HepG2 (cell line): ENCODE results near the gene AHSG. TPM values are rescaled to one million over a fixed set of nuclear protein-coding genes. Genes with fewer than 3 reads are reported as not detected.
A peak's percentile ranks its signal among the peaks of the same experiment; 100 is the strongest.

Experiments used
- ATF3 ChIP-seq: sonication (generic); formaldehyde crosslinking; IDR thresholded peaks from 2 replicates; pipeline ENCODE4 v1.4.0; 2020; ENCODE audit warnings: missing genetic modification reagents
- KAT8 ChIP-seq: IDR thresholded peaks from 2 replicates; pipeline ENCODE4 v1.6.1; 2016; ENCODE audit warnings: missing genetic modification reagents, missing compliant biosample characterization
- KDM2A ChIP-seq: sonication (generic); formaldehyde crosslinking; IDR thresholded peaks from 2 replicates; pipeline ENCODE4 v1.4.0; 2020; ENCODE audit warnings: low read depth, missing genetic modification reagents, borderline replicate concordance
- MLLT10 ChIP-seq: sonication (generic); formaldehyde crosslinking; IDR thresholded peaks from 2 replicates; pipeline ENCODE4 v1.4.0; 2020; ENCODE audit warnings: missing genetic modification reagents
- SNAPC2 ChIP-seq: sonication (generic); formaldehyde crosslinking; IDR thresholded peaks from 2 replicates; pipeline ENCODE4 v1.8.1; 2022; ENCODE audit warnings: mild to moderate bottlenecking, missing genetic modification reagents
- SOX13 ChIP-seq, 3 experiments: fragments of 450-650 bp in 1 of 3; sonication (generic) in 1 of 3; formaldehyde crosslinking in 1 of 3; IDR thresholded peaks in 2 of 3; conservative IDR thresholded peaks in 1 of 3; 2 replicates each; pipeline versions ENCODE4 v1.5.0 to v1.6.1; 2016 to 2020; ENCODE audit warnings: antibody characterized with exemption in 1 of 3, mild to moderate bottlenecking in 1 of 3, missing compliant biosample characterization in 1 of 3, missing genetic modification reagents in 1 of 3, moderate library complexity in 1 of 3
- TBP ChIP-seq: sonication (generic); formaldehyde crosslinking; IDR thresholded peaks from 2 replicates; pipeline ENCODE4 v1.5.0; 2020; ENCODE audit warnings: missing genetic modification reagents
- TFDP2 ChIP-seq: sonication (generic); formaldehyde crosslinking; IDR thresholded peaks from 2 replicates; pipeline ENCODE4 v1.4.0; 2020; ENCODE audit warnings: missing genetic modification reagents
- ZBTB33 ChIP-seq: sonication (generic); formaldehyde crosslinking; IDR thresholded peaks from 2 replicates; pipeline ENCODE4 v1.4.0; 2020; ENCODE audit warnings: missing genetic modification reagents
- ZFY ChIP-seq: sonication (generic); formaldehyde crosslinking; IDR thresholded peaks from 2 replicates; pipeline ENCODE4 v1.4.0; 2020; ENCODE audit warnings: missing genetic modification reagents
- ZKSCAN5 ChIP-seq: sonication (generic); formaldehyde crosslinking; IDR thresholded peaks from 2 replicates; pipeline ENCODE4 v1.5.1; 2020; ENCODE audit warnings: mild to moderate bottlenecking, missing genetic modification reagents
- ZNF263 ChIP-seq: sonication (generic); formaldehyde crosslinking; IDR thresholded peaks from 2 replicates; pipeline ENCODE4 v1.4.0; 2020; ENCODE audit warnings: missing genetic modification reagents
- ZNF3 ChIP-seq: IDR thresholded peaks from 2 replicates; pipeline ENCODE4 v1.7.0; 2017; ENCODE audit warnings: inconsistent platforms
- ZNF331 ChIP-seq: sonication (generic); formaldehyde crosslinking; IDR thresholded peaks from 2 replicates; pipeline ENCODE4 v1.4.0; 2020; ENCODE audit warnings: missing genetic modification reagents
- ZNF512 ChIP-seq: sonication (generic); formaldehyde crosslinking; IDR thresholded peaks from 2 replicates; pipeline ENCODE4 v1.4.0; 2020; ENCODE audit warnings: mild to moderate bottlenecking, missing genetic modification reagents
- polyA plus RNA-seq, 8 experiments: library from polyadenylated mRNA; depleted of rRNA in 3 of 8; stranded (reverse) in 7 of 8; unstranded in 1 of 8; fragments of >200 nt; fragmentation: Illumina TruSeq in 4 of 8; extraction: Trizol in 4 of 8; gene quantifications; 2 replicates each; pipeline versions ENCODE4 v1.2.1 to v1.2.3, GENCODE V29; 2011 to 2016; ENCODE audit warnings: low read depth in 4 of 8, missing spikeins in 1 of 8, mixed read lengths in 1 of 8; ENCODE audit not compliant: insufficient read depth in 1 of 8
- total RNA-seq, 5 experiments: library from RNA; depleted of rRNA; stranded (reverse); fragments of >200 nt; fragmentation: Illumina TruSeq; extraction: Trizol; gene quantifications; 2 replicates each; pipeline ENCODE4 v1.2.3, GENCODE V29; 2016; ENCODE audit warnings: low read depth in 1 of 5
- TF ChIP-seq, protein P1 (sequence below): IDR thresholded peaks from 2 replicates; pipeline ENCODE4 v1.6.1; 2012; ENCODE audit warnings: inconsistent platforms
- TF ChIP-seq, protein P2 (sequence below): sonication (generic); formaldehyde crosslinking; IDR thresholded peaks from 2 replicates; pipeline ENCODE4 v1.4.0; 2020; ENCODE audit warnings: low read depth, missing genetic modification reagents
- TF ChIP-seq, protein P3 (sequence below): IDR thresholded peaks from 2 replicates; pipeline ENCODE4 v1.6.1; 2018; ENCODE audit warnings: missing genetic modification reagents

The AHSG gene
- total and polyA plus RNA-seq, 2 of the 13 experiments (the other 11 are each of a cell fraction or from before 2014, with no cell fraction given) = 2,043 to 19,152 TPM

DNA sequence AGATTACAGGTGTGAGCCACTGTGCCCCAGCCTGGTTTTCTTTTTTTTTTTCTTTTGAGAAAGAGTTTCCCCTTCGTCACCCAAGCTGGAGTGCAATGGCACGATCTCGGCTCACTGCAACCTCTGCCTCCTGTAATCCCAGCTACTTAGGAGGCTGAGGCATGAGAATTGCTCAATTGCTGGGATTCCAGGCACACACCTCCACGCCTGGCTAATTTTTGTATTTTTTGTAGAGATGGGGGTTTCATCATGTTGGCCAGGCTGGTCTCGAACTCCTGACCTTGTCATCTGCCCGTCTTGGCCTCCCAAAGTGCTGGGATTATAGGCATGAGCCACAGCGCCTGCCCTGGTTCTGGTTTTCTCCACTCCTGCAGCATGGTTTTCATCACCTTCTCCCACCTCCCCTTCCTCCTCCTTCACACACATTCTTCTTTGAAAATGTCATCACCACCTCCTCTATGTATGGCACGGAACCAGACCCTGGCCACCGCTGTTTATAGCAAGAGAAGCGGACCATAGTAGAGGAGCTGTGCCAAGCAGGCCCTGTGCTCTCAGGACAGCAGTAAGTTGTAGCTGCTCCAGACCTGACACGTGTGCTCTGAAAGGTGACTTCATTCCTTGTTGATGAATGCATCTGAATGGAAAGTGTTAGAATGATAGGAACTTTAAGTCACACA is 14.6 kb upstream of the AHSG start (continued):
- TF ChIP-seq MLLT10 (CRISPR knock-in tag) (no peak), ZKSCAN5 (CRISPR knock-in tag) (peak; percentile 68; the same call in 1 of the 2 replicates), KDM2A (CRISPR knock-in tag) (no peak), ZNF263 (CRISPR knock-in tag) (peak; percentile 68), ZFY (CRISPR knock-in tag) (0 out of 2 replicates have a peak, but pooled peaks have one; percentile 35), KAT8 (peak; percentile 25; the same call in 1 of the 2 replicates), SOX13 (IDR thresholded peaks at IDR 0.05) (no peak), SOX13 (CRISPR knock-in tag; conservative IDR thresholded peaks at IDR 0.05 in 1 of 2, IDR thresholded peaks at IDR 0.05 in 1 of 2) (no peak; a peak in 1 of 4 replicates), ZBTB33 (CRISPR knock-in tag) (peak; percentile 15; the same call in 1 of the 2 replicates), ZNF3 (0 out of 2 replicates have a peak, but pooled peaks have one; percentile 10), TBP (CRISPR knock-in tag) (no peak), ATF3 (CRISPR knock-in tag) (peak; percentile 86), TFDP2 (CRISPR knock-in tag) (no peak), ZNF331 (0 out of 2 replicates have a peak, but pooled peaks have one; percentile 26), SNAPC2 (CRISPR knock-in tag) (no peak), ZNF512 (CRISPR knock-in tag) (0 out of 2 replicates have a peak, but pooled peaks have one; percentile 29)
- TF ChIP-seq, protein P1, sequence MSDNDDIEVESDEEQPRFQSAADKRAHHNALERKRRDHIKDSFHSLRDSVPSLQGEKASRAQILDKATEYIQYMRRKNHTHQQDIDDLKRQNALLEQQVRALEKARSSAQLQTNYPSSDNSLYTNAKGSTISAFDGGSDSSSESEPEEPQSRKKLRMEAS = peak; percentile 75
- TF ChIP-seq, protein P2, sequence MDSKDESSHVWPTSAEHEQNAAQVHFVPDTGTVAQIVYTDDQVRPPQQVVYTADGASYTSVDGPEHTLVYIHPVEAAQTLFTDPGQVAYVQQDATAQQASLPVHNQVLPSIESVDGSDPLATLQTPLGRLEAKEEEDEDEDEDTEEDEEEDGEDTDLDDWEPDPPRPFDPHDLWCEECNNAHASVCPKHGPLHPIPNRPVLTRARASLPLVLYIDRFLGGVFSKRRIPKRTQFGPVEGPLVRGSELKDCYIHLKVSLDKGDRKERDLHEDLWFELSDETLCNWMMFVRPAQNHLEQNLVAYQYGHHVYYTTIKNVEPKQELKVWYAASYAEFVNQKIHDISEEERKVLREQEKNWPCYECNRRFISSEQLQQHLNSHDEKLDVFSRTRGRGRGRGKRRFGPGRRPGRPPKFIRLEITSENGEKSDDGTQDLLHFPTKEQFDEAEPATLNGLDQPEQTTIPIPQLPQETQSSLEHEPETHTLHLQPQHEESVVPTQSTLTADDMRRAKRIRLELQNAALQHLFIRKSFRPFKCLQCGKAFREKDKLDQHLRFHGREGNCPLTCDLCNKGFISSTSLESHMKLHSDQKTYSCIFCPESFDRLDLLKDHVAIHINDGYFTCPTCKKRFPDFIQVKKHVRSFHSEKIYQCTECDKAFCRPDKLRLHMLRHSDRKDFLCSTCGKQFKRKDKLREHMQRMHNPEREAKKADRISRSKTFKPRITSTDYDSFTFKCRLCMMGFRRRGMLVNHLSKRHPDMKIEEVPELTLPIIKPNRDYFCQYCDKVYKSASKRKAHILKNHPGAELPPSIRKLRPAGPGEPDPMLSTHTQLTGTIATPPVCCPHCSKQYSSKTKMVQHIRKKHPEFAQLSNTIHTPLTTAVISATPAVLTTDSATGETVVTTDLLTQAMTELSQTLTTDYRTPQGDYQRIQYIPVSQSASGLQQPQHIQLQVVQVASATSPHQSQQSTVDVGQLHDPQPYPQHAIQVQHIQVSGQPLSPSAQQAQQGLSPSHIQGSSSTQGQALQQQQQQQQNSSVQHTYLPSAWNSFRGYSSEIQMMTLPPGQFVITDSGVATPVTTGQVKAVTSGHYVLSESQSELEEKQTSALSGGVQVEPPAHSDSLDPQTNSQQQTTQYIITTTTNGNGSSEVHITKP = 0 out of 2 replicates have a peak, but pooled peaks have one; percentile 11
- TF ChIP-seq, protein P3, sequence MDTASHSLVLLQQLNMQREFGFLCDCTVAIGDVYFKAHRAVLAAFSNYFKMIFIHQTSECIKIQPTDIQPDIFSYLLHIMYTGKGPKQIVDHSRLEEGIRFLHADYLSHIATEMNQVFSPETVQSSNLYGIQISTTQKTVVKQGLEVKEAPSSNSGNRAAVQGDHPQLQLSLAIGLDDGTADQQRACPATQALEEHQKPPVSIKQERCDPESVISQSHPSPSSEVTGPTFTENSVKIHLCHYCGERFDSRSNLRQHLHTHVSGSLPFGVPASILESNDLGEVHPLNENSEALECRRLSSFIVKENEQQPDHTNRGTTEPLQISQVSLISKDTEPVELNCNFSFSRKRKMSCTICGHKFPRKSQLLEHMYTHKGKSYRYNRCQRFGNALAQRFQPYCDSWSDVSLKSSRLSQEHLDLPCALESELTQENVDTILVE (CRISPR knock-in tag) = 0 out of 2 replicates have a peak, but pooled peaks have one; percentile 22
